ENCODE data around the gene ANK2. TPM values are rescaled to one million over a fixed set of nuclear protein-coding genes. Genes with fewer than 3 reads are reported as not detected.

ANK2 gene
- total RNA-seq, 4 donors from 2014 or later = 13.7 to 47.4 (median 30.5) TPM

- 68 to 73% methylated on average over 5 of the region's 5 CpGs for WGBS, 2 donors (ENCODE audit: low coverage in 1 of 2)
- Histone ChIP-seq H3K36me3 (no peaks in the 10 kb centered on the region), H3K4me3 (no peak overlapping the region), H3K4me1 (peaks cover 0 to 11% (median 0%) of the 10 kb centered on the region in 4 donors), H3K27ac (no peak overlapping the region), H3K9me3 (no peaks in the 10 kb centered on the region), H3K27me3 (no peaks in the 10 kb centered on the region)
- intact Hi-C loops (cut with DNase I; ENCODE audit: low total_unique reads) (no loop called here), in situ Hi-C loops (cut with MboI; ENCODE audit: low pct_ligation_motif_present in 1 of 4, low pct_unique_long_range_greater_than_20kb in 1 of 4, low sequenced_read_pairs in 3 of 4) (no loop called here)
- TF ChIP-seq POLR2AphosphoS5 (IDR thresholded peaks at IDR 0.05) (no peak), POLR2A (IDR thresholded peaks at IDR 0.05) (no peak), EP300 (IDR thresholded peaks at IDR 0.05; ENCODE audit: low read depth) (no peak)
- TF ChIP-seq, protein P1, sequence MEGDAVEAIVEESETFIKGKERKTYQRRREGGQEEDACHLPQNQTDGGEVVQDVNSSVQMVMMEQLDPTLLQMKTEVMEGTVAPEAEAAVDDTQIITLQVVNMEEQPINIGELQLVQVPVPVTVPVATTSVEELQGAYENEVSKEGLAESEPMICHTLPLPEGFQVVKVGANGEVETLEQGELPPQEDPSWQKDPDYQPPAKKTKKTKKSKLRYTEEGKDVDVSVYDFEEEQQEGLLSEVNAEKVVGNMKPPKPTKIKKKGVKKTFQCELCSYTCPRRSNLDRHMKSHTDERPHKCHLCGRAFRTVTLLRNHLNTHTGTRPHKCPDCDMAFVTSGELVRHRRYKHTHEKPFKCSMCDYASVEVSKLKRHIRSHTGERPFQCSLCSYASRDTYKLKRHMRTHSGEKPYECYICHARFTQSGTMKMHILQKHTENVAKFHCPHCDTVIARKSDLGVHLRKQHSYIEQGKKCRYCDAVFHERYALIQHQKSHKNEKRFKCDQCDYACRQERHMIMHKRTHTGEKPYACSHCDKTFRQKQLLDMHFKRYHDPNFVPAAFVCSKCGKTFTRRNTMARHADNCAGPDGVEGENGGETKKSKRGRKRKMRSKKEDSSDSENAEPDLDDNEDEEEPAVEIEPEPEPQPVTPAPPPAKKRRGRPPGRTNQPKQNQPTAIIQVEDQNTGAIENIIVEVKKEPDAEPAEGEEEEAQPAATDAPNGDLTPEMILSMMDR (IDR thresholded peaks at IDR 0.05) = no peak
- DNase-seq = no peak
These were observed 276.6 kb downstream of the ANK2 start for GRCh38 chr4:113325876-113326615.

GRCh38 chr4:113327494-113327893 lies 278.0 kb downstream of the ANK2 start:
- no peak overlapping the region for H3K4me3 ChIP-seq
- TF ChIP-seq POLR2AphosphoS5 (IDR thresholded peaks at IDR 0.05) (peak; percentile 63 to 85 (median 65)), POLR2A (IDR thresholded peaks at IDR 0.05) (no peak), EP300 (IDR thresholded peaks at IDR 0.05; ENCODE audit: low read depth) (peak; percentile 46)
- TF ChIP-seq, protein P1 (IDR thresholded peaks at IDR 0.05) = no peak
- H3K9me3 ChIP-seq = no peaks in the 10 kb centered on the region
- intact Hi-C loops (cut with DNase I; ENCODE audit: low total_unique reads) = no loop called here
- H3K36me3 ChIP-seq = no peaks in the 10 kb centered on the region
- no peak overlapping the region for H3K27ac ChIP-seq
- H3K27me3 ChIP-seq = no peaks in the 10 kb centered on the region
- WGBS, 2 donors (ENCODE audit: low coverage in 1 of 2) = 32 to 45% methylated on average over 3 to 4 of the region's 4 CpGs
- in situ Hi-C loops (cut with MboI; ENCODE audit: low pct_ligation_motif_present in 1 of 4, low pct_unique_long_range_greater_than_20kb in 1 of 4, low sequenced_read_pairs in 3 of 4) = no loop called here
- no peak for DNase-seq
- H3K4me1 ChIP-seq = peaks cover 0 to 11% (median 0%) of the 10 kb centered on the region in 4 donors

DNA sequence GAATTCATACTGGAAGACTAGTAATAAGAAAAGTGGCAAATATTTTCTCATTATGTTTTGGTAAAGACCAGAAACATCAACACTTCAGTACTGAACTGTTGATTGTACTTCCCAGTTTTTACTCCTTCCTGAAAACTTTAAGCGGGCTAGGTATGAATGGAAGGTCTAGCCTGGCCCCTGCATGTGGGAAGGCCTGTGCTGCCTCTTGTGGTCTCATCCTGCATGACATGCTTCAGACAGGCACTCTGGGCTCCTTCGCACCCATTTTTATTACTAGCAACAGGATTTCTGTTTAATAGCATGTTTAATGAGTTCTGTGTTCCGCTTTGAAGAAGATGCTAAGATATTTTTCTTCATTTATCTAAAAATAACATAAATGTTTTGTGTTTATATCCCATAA lies 279.1 kb downstream of the ANK2 start:
- H3K27me3 ChIP-seq = no peaks in the 10 kb centered on the region
- H3K27ac ChIP-seq = no peak overlapping the region
- no peaks in the 10 kb centered on the region for H3K9me3 ChIP-seq
- DNase-seq = no peak
- in situ Hi-C loops (cut with MboI; ENCODE audit: low pct_ligation_motif_present in 1 of 4, low pct_unique_long_range_greater_than_20kb in 1 of 4, low sequenced_read_pairs in 3 of 4) = no loop called here
- intact Hi-C loops (cut with DNase I; ENCODE audit: low total_unique reads) = no loop called here
- no peak overlapping the region for H3K4me3 ChIP-seq
- H3K36me3 ChIP-seq = no peaks in the 10 kb centered on the region
- 93 to 100% methylated on average over 2 to 3 of the region's 3 CpGs for WGBS, 2 donors (ENCODE audit: low coverage in 1 of 2)
- peaks cover 0 to 11% (median 0%) of the 10 kb centered on the region in 4 donors for H3K4me1 ChIP-seq
- TF ChIP-seq, protein P1 (IDR thresholded peaks at IDR 0.05) = peak in 4 of 5 experiments; percentile 11 to 36 (median 24)
- no peak for TF ChIP-seq POLR2A (IDR thresholded peaks at IDR 0.05)

GRCh38 chr4:113330200-113330599 lies 280.7 kb downstream of the ANK2 start:
- 91 to 97% methylated on average over 6 to 12 of the region's 12 CpGs for WGBS, 2 donors (ENCODE audit: low coverage in 1 of 2)
- no peaks in the 10 kb centered on the region for H3K36me3 ChIP-seq
- intact Hi-C loops (cut with DNase I; ENCODE audit: low total_unique reads) (no loop called here), in situ Hi-C loops (cut with MboI; ENCODE audit: low pct_ligation_motif_present in 1 of 4, low pct_unique_long_range_greater_than_20kb in 1 of 4, low sequenced_read_pairs in 3 of 4) (no loop called here)
- TF ChIP-seq POLR2AphosphoS5 (IDR thresholded peaks at IDR 0.05) (no peak), EP300 (IDR thresholded peaks at IDR 0.05; ENCODE audit: low read depth) (no peak), POLR2A (IDR thresholded peaks at IDR 0.05) (no peak)
- TF ChIP-seq, protein P1 (IDR thresholded peaks at IDR 0.05) = no peak
- no peak overlapping the region for H3K4me3 ChIP-seq
- H3K27me3 ChIP-seq = no peaks in the 10 kb centered on the region
- no peaks in the 10 kb centered on the region for H3K9me3 ChIP-seq
- peaks cover 0 to 11% (median 0%) of the 10 kb centered on the region in 4 donors for H3K4me1 ChIP-seq
- DNase-seq = no peak
- H3K27ac ChIP-seq = no peak overlapping the region
